ENCODE data around the gene POLG.

The POLG gene

DNA sequence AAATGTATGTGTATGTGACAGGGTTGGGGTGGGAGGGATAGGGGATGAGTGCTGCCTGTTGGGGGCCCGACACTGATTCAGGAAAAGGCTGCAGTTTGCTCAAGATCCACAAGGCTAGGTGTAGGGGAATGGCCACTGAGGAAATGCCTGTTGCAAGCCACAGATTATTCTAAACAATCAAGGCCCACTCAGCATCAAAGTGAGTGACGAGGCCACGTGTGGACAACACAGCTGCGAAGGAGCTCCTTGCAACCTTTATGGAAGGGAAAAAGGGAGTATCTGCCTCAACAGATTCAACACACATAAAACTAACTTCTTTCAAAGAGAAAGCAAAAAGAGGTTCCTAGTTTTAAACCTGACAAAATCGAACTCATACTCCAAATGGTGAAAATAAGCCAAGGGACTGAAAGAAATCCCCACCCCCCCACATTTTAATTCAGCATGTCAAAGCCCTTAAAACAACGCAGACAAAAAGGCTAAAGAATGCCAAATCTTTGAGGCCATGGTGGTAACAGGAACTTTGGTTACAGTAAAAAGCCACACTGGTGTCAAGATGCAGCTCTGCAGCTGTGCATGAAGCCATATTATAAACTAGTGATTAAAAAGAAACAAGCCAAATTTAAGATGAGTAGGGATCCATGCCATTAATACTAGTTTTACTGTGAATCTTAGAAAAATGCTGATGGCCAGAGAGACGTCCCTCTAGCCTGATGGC, 3.6 kb downstream of the POLG start:
- intact Hi-C loops (cut with DNase I) = no loop called here
- no peak for DNase-seq

DNA sequence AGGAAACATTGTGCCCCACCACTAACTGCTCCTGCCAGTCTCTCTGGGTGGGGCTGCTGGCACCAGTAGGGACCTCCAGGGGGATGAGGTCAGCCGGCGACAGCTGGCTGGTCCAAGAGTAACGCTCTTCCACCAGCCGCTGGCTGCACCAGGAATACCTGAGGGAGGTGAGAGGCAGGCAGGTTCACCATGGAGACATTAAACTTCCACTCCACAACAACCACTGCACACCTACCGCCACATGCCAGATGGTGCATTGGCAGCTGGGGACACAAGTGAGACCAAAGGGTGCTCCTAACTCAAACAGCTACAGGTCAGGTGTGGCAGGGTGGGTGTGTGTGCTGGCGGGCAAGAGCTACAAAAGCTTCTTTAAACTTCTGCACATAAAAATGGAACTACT, 4.5 kb downstream of the POLG start:
- no peak for DNase-seq
- intact Hi-C loops (cut with DNase I) = no loop called here

DNA sequence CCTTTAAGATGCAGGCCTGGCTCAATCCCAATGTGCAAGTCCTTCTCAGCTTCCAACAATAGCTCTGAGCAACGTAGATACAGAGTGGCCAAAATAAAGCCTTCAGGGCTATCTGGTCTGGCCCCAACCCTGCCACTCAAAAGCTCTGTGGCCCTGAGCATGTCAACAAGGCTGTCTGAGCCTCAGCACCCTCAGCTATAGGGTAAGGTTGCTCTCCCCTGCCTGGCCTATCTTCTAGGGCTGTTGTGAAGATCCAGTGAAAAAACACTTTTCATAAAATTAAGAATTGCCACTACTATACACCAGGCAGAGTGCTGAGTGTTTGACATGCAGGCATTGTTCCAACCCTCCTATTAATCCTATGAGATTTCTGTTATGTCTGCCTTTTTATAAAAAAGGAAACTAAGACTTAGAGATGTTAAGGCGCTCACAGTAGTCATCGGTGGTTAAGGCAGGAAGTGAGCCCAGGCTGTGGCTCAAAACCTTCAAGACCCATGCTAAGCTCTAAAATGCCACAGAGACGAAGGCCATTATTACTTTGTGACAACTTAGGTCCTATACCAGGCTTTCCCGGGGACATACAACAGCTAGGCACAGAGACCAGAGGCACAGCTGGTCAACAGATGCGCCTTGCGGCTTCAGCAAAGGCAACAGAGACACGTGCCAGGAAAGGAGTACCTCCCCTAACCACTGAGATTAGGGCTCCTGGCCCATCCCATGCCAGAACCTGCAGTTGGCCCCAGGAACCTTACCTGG, 5.1 kb downstream of the POLG start:
- no peak for DNase-seq
- intact Hi-C loops (cut with DNase I) = no loop called here

DNA sequence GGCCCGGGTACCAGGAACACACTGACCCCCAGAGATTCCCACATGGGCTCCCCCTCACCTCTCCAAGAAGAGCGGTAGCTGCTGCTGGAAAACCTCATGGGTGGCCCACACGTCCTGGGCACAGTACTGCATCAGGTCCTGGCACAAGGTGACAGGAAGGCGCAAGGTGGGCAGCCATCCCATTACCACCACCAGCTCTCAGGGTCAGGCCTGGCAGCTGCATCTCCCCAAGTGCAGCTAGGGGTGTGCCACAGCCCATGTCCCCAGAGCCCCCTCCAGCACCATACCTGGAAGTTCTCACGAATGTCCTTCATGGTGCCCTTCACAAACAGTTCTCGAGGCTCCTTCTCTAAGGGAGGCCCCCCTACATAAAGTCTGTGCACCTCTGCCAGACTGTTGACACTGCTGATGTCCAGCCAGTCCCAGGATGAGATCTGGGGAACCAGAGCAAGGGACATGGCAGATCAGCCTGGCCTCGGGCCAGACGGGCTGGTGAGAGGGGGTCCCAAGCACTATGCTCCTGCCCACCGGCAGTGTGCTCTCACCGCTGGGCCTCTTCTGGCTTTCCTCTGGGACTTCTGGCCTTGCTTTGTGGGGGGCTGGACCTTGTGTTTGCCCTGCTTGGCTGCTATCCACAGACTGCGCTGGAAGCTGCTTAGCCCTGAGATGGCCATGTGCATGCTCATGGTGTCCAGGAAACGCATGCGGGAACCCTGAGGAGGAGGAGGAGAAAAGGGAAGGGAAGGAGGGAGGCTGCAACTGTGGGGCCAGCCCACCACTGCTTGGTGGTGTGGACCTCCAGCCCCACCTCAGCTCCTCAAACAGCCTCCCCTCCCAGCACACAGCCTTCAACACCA, 6.0 kb downstream of the POLG start:
- DNase-seq = peak in 1 of 10 donors; percentile 84
- intact Hi-C loops (cut with DNase I) = no loop called here

DNA sequence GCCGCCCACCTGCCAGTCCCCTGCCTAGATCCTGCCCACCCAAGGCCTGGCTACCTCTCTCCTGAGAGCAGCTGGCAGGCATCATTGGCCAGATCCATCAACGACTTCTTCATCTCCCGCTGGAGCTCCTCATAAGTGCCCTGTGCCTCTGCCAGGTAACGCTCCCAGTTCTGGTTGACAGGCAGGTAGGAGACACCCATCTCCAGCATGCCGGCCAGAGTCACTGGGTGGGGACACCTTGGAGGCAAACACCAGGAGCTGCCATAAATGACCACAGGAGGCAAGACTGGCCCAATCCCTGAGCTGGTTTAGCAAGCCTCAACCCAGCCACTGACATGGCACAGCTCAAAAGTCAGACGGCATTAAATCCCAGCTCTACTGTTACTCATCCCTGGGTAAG, 7.5 kb downstream of the POLG start:
- DNase-seq = no peak
- intact Hi-C loops (cut with DNase I) = no loop called here

DNA sequence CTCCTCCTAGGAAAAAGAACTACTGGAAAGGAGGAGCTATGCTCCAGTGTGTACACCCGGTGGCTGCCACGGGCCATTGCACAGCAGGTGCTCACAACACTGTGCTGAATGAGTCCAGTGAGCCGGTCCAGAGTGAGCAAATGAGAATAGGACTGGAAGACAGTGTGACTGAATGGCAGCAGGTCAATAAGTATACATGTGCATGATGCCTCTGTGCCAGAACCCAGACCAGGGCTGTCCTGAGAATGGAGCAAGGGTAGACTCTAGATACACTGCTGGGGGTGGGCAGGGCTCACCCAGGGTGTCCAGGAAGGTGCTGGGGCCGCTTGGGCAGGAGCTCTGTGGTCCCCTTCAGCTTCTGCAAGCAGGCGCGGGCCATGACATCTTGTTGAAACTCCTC, 8.3 kb downstream of the POLG start:
- no peak for DNase-seq
- intact Hi-C loops (cut with DNase I) = no loop called here

DNA sequence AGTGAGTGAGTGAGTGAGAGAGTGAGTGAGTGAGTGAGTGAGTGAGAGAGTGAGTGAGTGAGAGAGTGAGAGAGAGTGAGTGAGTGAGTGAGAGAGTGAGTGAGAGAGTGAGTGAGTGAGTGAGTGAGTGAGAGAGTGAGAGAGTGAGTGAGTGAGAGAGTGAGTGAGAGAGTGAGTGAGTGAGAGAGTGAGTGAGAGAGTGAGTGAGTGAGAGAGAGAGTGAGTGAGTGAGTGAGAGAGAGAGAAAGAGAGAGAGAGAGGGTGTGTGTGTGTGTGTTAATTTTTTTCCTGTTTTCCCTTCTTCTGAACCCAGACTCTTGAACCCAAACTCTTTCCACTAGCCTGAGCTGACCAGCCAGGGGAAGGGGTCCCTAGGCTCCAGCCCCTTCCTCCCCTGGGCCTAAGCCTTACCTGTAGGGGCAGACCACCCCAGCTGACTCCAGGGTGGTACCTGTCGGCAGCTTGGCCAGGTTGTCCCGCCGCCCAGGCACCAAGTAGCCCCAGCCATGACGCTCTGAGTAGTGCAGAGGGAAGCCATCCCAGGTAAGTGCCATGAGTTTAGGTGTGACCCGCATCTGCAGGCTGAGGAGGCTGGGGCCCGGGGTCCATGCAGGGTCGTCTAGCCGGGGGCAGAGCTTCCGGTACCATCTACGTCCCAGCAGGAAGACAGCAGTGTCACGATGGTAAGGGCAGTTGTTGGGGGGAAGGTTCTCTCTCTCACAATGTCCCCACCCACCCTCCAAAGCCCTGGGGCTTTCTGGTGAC, 9.4 kb downstream of the POLG start:
- intact Hi-C loops (cut with DNase I) = no loop called here

DNA sequence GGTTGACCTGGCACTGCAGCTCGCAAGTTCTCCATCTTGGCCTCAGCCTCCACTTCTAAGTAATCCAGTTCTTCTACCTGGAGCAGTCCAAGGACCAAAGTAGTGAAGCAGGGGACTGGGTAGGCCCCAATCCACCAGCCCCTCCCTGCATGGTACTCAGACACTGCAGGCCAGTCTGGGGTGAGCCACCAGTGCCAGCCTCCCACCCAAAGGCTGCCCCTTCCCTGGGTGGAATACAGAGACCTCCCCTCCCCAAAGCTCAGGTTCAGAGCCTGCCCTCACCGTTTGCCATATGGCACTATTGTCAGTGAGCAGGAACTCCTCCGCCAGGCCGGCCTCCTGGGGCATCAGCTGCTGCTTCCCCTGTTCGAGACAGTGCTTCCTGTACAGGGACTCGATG, 10.8 kb downstream of the POLG start:
- no peak for DNase-seq
- intact Hi-C loops (cut with DNase I) = no loop called here

More for the DNA sequence above, 9.4 kb downstream of the POLG start:
- no peak for DNase-seq

DNA sequence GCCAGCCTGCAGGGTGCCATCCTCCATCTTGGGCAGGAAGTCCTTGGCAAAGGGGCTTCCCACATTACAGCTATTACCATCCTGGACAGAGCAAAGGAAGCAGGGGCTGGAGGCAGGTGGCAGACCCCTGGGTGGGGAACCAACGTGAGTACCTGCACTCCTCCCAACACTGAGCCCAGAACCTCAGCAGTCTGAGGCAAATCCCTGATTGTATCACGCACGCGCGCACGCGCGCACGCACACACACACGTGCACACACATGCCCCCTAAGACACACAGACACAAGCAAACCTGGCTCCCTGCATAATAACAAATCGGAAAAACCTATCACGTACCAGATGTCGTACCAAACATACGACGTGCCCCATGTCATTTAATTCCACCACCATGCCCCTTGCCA, 11.8 kb downstream of the POLG start:
- intact Hi-C loops (cut with DNase I) = no loop called here
- no peak for DNase-seq

DNA sequence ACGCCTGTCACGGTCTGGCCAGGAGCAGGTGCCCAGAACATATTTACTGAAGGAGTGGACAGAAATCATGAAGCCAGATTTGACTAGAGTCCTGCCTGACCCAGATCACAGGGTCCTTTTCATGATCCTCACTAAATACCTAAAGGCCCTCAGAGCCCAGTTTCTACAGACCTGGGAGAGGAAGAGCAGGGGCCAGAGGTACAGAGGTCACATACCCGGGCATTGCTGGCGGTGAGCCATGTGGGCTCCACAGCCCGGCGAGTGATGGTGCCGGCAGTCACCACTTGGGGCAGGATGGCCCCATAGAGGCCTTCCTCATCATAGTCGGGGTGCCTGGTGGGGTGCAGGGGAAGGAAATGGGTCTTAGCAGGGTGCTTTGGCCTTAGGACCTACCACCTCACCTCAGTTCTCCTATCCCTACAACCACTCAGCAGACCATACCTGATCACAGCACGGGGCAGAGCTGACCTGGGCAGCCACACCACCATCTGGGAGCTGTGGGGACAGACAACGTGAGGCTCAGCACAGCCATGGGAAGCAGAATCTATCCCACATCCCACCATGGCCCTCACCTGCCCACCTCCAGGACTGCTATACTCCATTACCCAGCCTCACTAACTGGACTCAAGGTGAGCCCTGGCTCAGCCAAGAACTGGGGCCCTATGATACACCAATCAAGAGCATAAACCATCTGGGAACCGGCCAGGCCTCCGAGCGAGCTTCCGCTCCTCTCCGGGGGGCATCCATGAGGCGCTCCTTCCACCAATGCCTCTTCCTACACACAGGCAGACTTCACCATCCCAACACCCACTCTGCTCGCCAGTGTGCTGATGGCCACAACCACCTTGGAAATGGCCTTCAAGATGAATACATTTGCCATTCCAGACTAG, 12.9 kb downstream of the POLG start:
- no peak for DNase-seq
- intact Hi-C loops (cut with DNase I) = no loop called here

DNA sequence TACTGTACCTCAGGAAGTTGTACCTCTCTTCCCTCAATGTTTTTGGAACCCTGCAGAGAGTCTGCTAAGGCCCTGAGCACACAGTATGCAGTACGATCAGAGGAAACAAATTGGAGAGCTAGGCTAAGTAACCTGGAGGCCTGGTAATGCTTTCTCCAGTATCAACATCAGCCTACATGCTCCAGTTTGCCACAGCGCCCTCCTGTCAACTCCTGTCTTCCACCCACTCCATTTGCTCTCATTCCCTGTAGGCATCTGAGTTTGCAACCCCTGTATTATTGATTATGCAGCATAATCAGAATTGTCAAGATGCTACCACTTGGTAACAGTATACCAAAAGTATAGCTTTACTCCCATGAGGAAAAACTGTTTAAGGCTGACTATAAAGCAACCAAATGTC, 14.4 kb downstream of the POLG start:
- intact Hi-C loops (cut with DNase I) = no loop called here
- DNase-seq = no peak

DNA sequence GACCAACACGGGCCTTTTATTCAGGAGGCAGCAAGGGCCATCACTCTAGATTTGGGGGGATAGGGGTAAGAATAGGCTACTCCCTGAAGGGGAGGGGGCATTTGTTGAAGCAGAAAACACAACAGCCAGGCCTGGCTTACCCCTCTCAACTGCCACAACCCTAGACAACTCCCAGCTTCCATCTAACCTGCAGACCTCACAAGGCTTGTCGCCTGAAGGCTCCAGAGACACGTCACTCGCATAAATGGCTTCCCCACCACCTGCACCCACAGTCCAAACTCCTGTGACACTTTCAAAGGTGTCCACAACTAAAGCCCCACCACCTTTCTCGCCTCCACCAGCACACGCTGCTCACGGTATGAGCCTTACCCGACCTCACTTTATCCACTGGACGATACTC, 14.9 kb downstream of the POLG start:
- intact Hi-C loops (cut with DNase I) = no loop called here
- no peak for DNase-seq

DNA sequence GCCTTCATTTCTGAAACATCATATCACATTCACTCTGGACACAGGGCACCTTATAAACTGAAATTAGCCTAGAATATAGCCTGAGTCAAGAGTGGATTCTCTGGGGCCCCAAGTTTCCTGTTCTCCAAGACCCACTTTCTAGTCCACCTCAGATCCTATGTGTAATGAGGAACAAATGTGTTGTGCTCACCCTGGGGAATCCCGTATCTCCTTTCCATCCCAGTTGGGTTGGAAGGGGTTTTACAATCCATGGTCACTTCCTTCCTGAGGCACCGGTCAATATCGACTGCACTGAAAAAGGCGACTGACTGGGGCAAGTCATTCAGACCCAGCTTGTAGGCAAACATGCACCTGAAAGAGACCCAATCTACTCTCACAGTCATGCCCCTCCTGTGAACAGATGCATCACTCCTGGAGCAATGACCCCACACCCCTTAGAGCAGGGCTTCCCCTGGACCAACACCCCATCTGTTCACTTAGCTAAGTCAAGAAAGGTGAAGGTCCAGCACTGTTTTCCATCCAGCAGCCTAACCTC, 17.4 kb downstream of the POLG start:
- intact Hi-C loops (cut with DNase I) = no loop called here
- DNase-seq = no peak

DNA sequence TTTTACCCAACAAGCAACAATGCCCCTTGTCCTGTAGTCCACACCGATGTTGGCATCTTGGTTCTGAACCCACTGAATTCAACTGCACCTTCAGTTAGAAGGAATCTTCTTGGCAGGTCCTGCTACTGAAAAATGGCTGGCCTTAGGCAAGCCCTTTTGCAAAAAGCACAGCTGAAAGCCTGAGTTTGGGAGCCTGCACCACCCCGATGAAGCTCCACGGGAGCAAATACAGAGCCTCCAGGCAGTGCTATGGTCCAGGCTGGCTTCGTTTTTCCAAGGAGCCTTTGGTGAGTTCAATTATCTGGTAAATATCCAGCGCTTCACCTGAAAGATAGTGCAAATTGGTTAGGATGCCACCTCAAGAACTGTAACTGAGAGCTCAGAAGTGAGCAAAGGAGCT, 18.1 kb downstream of the POLG start:
- DNase-seq = no peak
- intact Hi-C loops (cut with DNase I) = no loop called here

DNA sequence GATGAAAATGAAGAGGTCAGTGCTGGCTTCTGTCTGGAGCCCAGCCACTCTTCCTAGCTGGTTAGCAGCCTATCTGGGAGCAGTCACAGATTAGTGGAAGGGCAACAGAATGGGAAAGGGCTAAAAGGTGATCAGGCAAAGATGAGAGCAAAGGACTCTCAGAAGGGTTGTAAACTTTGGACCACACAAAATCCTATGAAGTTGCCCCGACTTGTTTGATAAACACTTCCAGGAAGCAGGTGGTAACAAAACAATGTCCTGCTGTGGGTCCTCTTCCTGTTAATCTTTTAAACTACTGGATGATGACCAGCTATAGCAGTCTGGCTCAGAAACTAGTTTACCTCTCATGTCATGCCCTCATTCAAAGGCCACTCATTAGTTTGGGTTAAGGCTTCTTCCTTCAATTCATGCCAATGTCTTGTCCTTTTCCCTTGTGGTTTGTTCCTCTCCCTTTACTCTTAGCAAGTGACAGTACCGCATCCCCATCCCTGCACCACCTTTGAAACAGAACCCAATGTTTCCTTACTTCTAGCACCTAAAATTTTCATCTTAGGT, 19.2 kb downstream of the POLG start:
- no peak for DNase-seq
- intact Hi-C loops (cut with DNase I) = no loop called here

DNA sequence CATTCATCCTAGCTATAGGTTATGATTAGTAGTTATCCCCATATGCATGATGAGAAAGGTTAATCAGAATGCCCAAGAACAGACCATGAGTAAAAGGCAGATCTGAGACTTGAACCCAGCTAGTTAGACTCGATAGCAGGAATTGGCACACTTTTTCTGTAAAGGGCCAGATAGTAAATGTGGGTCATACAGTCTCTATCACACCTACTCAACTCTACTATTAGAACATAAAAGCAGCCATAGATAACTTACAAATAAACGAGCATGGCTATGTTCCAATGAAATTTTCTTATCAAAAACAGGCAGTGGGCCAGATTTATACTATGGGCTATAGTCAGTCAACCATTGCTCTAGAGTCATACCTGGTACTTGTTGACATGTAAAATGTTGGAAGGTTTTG, 24.6 kb downstream of the POLG start:
- intact Hi-C loops (cut with DNase I) = no loop called here

DNA sequence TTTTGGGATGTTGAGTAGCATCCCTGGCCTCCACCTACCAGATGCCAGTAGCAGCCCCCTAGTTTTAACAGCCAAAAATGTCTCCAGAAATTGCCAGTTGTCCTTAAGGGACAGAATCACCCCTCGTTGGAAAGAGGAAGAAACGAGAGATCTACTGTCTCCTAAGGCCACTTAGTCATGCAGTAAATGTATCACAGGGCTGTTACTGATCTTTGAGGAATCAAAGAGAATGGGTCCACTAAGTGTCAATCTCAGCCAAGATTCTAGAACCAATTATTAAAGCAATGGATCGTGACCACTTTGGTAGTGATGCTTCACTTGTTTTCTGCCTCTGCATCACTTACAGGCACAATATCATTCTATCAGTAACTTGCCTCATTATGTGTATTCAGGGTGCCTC, 26.4 kb downstream of the POLG start:
- DNase-seq = no peak
- intact Hi-C loops (cut with DNase I) = no loop called here

More for the DNA sequence above, 24.6 kb downstream of the POLG start:
- no peak for DNase-seq

DNA sequence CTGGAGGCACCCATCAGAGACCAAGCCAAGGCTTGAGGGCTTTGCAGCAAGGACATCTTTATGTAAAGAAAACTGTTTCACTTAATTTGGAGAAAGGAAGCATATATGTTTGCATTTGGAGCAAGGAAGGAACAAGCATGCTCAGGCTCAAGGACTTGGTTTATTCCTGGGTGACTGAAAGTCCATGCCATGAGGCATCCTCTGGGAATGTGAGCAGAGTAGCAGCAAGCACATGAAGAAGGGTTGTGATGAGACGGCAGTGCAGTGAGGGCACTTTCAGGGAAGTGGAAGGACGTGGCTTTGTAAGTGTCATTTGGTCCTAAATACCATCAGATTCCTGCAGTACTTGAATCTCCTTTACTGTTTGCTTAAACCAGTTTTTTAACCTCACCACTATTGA, 26.8 kb downstream of the POLG start:
- DNase-seq = no peak
- intact Hi-C loops (cut with DNase I) = no loop called here

DNA sequence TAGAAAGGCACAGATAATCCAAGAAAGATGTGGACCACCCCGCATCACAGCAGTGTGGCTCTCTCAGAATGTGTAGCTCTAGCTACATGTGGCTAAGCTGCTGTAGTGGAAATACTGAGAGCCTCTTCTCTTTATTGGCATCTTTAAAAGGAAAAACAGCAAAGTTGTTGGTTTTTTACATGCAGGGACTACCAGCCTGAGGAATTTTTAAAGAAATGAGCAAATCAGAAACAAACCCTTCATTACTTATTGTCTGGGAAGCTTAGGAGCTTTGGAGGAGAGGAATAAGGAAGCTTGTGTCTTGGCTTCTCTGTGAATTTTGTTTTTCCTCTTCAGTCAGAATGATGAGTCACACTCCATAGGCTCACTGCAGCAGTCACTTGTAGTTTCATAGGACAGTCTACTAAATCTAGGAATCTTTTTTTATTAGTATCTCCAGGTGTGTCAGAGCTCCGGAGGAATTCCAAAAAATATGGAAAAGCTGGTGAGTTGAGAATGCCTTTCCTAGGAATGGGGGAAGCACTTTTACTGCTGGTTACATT, 27.5 kb downstream of the POLG start:
- intact Hi-C loops (cut with DNase I) = no loop called here
- no peak for DNase-seq
